Pons (tissue), 1 donor: ENCODE results near the gene EXOC7.
A peak's percentile ranks its signal among the peaks of the same experiment; 100 is the strongest.
"Not testable (repeated sequence)": the region's sequence is repeated elsewhere in the genome, so short reads cannot be mapped to it uniquely, and the experiment has no call there.

Experiments
- DNase-seq: peaks from one replicate; pipeline ENCODE4 v3.0.0-alpha.2; 2016; ENCODE audit warnings: low spot score

Gene EXOC7

GRCh38 chr17:76074390-76075363 is 28.9 kb downstream of the EXOC7 start, which contains the start of gene GALR2:
Gene GALR2 (plus strand): TSS chr17:76074781. CDS start chr17:76074884, 103 bp downstream.
- no peak for DNase-seq

- DNase-seq = peak; percentile 93
Measured at GRCh38 chr17:76072148-76072858, 31.3 kb downstream of the EXOC7 start, which contains the start of gene SRP68. Gene SRP68 (minus strand): TSS chr17:76072517. CDS start chr17:76072491, 26 bp downstream.

GRCh38 chr17:76071531-76072147 is 31.9 kb downstream of the EXOC7 start:
- no peak for DNase-seq

- no peak for DNase-seq
Measured at GRCh38 chr17:76065775-76066174, 37.8 kb downstream of the EXOC7 start.

- DNase-seq = no peak
Measured at GRCh38 chr17:76063875-76064546, 39.6 kb downstream of the EXOC7 start.

GRCh38 chr17:76058264-76058663 is 45.3 kb downstream of the EXOC7 start:
- not testable (repeated sequence) for DNase-seq

GRCh38 chr17:76056882-76057281 is 46.7 kb downstream of the EXOC7 start:
- DNase-seq = no peak

- no peak for DNase-seq
Measured at GRCh38 chr17:76054112-76054476, 49.5 kb downstream of the EXOC7 start.

GRCh38 chr17:76053246-76054111 is 50.1 kb downstream of the EXOC7 start:
- no peak for DNase-seq

GRCh38 chr17:76051561-76051960 is 52.0 kb downstream of the EXOC7 start:
- no peak for DNase-seq

- DNase-seq = no peak
Measured at GRCh38 chr17:76050538-76051467, 52.8 kb downstream of the EXOC7 start.

GRCh38 chr17:76049836-76050537 is 53.6 kb downstream of the EXOC7 start:
- no peak for DNase-seq

GRCh38 chr17:76049239-76049638 is 54.3 kb downstream of the EXOC7 start:
- DNase-seq = no peak

GRCh38 chr17:76048711-76049110 is 54.9 kb downstream of the EXOC7 start:
- DNase-seq = no peak

GRCh38 chr17:76048025-76048605 is 55.5 kb downstream of the EXOC7 start:
- DNase-seq = no peak

- DNase-seq = no peak
Measured at GRCh38 chr17:76046064-76046463, 57.5 kb downstream of the EXOC7 start.

- DNase-seq = not testable (repeated sequence)
Measured at GRCh38 chr17:76044475-76045007, 59.0 kb downstream of the EXOC7 start.

GRCh38 chr17:76042868-76043267 is 60.7 kb downstream of the EXOC7 start:
- DNase-seq = not testable (repeated sequence)
